Activated gamma-delta T cell (primary cell): Measurements from ENCODE around the gene SYNCRIP.
"Not testable (repeated sequence)": the region's sequence is repeated elsewhere in the genome, so short reads cannot be mapped to it uniquely, and the experiment has no call there.

Source experiments
- DNase-seq: peaks from one replicate; lab custom pipeline; 2025; lab: John Stamatoyannopoulos, UW

Gene SYNCRIP

GRCh38 chr6:85669735-85670194, 27.1 kb upstream of the SYNCRIP start:
- no peak for DNase-seq

DNA sequence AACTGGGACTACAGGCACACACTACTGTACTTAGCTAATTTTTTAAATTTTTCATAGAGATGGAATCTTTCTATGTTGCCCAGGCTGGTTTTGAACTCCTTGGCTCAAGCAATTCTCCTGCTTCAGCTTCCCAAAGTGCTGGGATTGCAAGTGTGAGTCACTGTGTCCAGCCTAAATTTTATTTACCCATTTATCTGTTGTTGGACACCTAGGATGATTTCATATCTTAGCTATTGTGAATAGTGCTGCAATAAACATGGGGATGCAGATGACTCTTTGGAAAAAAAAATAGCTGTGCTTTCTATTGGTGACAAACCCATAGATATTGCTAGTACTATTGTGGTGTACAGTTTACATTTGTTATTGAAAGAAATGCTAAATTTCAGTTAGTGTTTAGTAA, 19.6 kb upstream of the SYNCRIP start:
- DNase-seq: no peak

DNA sequence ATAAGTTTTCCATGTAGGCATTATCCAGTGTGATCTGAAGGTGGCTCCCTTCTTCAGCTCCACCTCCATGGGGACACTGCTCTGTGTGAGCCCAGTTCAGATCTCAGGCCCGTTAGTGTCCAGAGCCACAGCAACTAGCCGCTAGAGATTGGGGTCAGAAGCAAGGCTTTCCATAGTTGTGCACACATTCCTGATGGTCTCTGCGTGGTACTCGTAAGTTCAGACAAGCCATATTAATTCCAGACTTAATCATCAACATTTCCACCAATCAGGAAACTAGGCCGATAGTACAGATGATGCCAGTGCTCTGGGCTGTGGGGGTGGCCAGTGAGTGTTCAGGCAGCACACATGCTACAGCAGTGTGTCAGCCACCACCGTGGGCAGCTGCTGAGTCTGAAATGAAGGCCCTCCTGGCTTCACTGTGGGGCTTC, 17.5 kb upstream of the SYNCRIP start:
- no peak for DNase-seq

DNA sequence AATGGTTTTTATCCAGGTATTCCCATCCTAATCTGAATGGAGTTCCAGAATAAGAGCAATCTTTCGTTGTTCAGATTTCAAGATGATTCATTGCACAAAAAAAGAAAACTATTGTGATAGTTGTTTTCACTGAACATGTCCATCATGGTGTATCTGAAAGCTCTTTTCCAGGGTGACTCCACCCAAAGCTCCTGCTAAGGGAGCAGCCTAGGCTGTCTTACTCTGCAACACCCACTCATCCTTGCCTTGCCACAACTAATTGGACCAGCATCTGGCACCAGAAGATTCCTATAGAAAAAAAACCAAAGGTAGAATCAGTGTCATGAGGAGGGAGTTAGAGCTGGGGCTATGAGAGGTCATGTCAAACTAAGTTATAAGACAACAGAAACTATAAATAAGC, 7.9 kb upstream of the SYNCRIP start:
- no peak for DNase-seq

DNA sequence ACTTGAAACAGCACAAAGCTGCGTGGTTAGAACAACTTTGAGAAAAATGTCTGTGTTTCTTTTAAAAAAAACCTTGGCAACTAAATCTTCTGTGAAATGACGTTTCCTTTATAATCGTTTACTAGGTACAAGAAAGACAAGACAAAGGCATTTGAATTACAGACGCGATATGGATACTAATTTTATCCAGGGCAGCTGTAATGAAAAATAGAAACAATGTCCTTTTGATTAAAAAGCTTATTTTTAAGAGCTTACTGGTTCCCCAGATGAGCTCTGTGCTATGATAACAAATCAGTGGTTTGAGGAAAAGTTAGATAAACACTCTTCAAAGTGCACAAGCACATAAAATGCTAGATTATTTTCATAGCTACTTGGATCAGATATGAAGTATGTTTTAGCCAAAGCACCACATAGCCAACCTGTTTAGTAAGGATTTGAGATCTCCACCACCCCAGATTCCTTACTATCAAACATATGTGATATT, 1.6 kb upstream of the SYNCRIP start:
- no peak for DNase-seq

DNA sequence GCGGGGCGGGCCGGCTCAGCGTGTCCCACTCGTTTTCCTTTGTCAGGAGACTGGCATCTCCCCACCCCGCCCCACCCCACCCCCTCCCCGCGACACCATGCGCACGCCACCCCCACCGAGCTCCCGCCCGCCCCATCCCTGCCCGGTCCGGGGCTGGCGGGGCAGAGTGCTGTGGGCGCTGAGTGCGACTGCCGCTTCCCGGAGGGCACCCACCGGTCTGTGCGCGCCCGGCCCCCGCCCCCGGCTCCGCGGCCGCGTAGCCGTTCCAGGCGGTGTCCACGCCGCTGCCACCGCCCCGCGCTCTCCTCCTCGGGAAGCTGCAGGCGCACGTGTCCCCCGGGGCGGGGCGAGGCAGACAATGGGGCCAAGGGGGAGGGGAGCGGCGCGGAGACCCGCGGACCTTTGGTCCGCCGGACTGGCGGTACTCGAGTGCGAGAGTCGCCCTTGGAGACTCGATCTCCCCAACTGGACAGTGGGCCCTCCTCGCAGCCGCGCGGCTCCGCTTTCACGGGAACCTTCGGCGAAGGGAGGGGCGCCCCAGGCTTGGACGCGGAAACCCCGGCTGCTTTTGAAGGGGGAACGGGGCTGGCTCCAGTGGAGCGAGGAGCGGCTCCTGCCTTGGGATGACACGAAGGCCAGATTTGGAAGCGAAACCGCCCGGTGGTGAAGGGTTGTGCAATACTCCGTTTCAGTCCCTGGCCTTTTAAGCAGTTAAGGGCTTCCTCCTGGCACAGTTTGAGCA, 1.0 kb upstream of the SYNCRIP start:
- peak; percentile 72 for DNase-seq

- peak; percentile 46 for DNase-seq
These were observed 551 bp downstream of the SYNCRIP start for GRCh38 chr6:85641897-85642773.

DNA sequence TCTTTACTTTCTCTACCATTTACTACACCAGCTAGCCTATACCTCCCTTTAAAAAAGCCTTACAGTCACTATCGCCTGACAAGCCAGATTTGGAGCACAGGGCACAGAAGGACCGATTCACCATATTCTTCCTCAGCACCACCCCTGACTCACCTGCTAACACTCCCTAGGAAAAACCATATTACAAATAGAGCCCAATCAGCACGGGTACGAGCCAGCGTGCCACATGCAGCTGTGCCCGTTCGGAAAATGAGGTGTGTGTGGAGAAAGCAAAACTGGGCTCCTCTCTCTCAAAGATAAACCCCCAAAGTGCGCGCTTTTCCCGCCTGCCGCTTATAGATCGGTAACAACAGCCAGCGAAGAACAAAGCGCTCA, 1.2 kb downstream of the SYNCRIP start:
- DNase-seq: no peak

- no peak for DNase-seq
These were observed 1.9 kb downstream of the SYNCRIP start for GRCh38 chr6:85640821-85641220.

DNA sequence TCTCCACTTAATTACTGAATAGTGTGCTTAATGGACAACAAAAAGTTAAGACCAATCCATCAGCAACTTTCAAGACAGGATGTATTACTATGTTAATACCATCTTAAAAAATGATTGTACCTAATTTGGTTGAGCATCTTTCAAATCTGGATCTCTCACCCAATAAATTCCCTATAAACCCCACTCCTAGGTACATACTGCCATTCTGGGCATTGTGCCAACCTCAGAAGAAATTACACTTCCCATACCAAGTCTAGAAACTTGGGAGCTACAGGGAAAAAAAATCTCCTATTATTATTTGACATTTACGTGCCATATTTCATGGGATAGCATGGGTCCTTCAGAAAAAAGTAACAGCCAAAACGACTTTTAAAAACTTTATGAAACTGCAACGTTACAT, 5.1 kb downstream of the SYNCRIP start:
- DNase-seq: no peak

DNA sequence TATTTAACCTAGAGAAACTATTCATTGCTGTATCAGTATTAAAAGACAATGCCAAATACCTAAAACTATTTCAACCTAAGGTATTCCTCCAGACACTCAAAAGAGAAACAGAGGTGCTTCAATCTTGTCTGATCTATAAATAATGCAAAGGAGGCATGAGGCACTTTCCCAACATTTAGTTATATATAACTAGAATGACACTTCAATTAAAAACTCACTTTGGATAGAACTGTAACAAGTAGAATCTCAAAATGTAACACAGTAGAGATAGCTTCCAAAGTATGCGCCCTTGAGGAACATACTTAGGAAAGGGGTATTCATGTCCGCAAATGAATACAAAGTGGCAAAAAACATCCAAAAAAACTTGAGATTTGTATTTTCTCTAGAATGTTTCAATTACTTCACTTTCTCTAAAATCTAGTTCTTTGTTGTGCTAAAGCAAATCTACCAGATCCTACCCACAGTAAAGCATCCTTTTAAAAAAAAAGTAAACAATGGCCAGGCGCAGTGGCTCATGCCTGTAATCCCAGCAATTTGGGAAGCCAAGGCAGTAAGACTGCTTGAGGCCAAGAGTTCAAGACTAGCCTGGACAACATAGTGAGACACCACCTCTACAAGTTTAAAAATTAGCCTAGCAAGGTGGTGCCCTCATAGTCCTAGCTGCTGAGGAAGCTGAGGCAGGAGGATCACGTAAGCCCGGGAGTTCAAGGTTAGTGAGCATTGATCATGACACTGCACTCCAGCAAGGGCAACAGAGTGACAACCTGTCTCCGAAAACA, 10.3 kb downstream of the SYNCRIP start:
- DNase-seq: no peak

DNA sequence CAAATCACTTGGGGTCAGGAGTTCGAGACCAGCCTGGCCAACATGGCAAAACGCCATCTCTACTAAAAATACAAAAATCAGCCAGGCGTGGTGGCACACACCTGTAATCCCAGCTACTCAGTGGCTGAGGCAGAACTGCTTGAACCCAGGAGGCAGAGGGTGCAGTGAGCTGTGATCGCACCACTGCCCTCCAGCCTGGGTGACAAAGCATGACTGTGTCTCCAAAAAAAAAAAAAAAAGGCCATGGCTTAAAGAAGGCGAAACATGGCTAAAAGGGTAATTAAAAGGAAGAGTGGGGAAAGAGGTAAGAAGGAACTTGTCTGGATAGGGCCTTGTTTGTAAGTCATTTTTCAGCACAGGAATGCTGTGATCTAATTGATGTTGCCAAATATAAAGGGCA, 11.6 kb downstream of the SYNCRIP start:
- DNase-seq: not testable (repeated sequence)

DNA sequence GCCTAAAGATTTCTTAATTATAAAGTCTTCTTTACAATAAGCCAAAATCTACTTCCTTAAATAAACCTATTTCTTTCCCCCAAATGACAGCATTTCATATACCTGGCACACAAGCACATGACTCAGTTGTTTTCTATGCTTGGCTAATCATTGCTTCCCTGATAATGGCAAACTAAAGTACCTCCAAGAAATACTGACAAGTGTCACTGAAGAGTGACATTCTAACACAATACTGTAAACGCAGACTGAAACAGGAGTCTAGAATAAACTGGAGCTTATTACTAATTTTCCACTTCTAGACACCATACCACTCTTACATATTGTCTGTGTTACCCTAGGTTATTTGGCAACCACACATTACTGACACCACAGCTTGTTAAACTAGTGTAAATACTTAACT, 14.3 kb downstream of the SYNCRIP start:
- no peak for DNase-seq

GRCh38 chr6:85620308-85620707, 22.4 kb downstream of the SYNCRIP start:
- no peak for DNase-seq

- no peak for DNase-seq
These were observed 27.9 kb downstream of the SYNCRIP start for GRCh38 chr6:85614780-85615179.

DNA sequence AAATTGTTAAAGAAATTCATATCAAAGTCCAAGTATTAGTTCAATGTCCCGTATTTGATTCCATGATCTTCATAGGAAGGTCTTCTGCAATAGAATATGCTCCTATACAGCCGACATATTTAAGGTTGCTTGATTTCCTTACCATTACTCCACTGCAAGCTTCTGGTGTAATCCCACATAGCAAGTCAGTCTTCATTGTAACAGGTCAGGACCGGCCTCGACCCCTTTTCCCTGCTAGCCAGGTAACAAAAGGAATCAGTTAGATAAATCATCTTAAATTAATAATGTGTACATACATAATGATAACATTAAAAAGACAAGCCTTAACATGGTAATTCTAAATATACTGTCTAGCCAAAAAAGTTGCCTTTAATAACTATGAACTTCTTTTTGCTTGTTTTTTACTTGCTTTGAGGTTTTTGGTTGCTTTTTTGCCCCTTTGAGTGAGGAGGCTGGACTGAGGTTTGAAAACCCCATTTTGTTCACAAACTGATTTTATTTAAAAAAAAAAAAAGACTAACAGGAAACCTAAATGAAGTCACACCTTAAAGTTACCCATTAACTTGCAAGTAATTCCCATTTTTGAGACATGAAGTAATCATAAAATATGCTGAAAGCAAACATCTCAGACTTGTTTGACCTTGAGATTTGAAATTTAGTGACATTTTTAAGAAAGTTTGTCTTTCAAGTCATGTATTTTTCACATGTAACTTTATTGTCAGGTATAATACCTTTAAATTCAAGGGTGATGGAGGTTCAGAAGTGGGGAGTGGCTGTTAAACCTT, 29.8 kb downstream of the SYNCRIP start:
- no peak for DNase-seq

- DNase-seq: no peak
These were observed 32.3 kb downstream of the SYNCRIP start for GRCh38 chr6:85610182-85610895.

- DNase-seq: no peak
These were observed 40.6 kb downstream of the SYNCRIP start for GRCh38 chr6:85602100-85602499.

DNA sequence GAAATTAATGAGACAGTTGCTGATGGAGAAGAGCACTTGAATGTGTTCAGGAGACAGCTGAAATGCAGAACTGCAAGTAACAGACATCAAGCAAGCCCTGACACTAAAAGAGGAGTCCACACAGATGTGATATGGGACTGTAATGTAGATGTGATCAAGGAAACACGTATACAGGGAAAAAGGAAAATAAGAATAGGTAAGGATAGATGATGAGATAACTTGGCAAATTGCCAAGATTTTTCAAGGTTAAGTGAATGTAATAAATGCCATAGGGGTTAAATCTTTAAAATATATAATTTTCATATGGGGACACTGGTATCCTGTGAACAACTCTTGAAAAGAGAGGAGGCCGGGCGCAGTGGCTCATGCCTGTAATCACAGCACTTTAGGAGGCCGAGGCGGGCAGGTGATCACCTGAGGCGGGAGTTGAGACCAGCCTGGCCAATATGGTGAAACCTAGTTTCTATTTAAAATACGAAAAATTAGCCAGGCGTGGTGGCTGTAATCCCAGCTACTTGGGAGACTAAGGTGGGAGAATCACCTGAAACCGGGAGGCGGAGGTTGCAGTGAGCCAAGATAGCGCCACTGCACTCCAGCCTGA, 41.9 kb downstream of the SYNCRIP start:
- no peak for DNase-seq

DNA sequence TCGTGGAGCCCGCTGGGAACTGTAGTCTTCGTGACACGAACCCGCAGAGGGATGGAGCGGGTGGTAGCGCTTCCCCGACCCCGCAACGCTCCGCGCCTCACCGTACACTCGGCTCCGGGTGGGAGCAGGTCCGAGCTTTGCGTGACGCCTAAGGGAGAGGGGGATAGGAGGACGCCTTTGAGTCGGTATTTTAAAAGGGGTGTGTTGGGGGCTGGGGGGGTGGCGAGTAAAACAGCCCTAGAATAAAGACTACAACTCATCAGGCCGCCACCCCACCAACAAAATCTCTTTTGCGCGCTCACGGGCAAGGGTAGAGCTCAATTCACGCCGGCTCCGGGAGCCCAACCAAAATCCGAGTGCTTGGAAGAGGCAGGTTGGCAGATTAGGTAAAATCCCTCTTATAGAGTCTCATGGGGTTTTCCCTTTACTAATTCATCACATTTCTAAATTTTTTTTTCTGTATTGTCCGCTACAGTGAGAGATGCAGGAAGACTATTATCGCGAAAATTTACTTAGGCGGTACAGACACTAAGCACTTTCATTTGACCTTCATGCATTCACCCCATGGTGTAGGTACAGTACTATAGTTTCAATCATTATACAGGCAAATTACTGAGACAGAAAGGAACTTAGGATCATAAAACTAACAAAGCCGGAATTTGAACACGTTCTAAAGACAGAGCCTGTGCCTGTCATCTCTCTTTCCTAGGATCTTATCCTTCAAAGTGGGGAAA, 48.3 kb downstream of the SYNCRIP start:
- no peak for DNase-seq
